WERI-Rb-1 (cell line): ENCODE data around the gene LRRC27.
A peak's percentile ranks its signal among the peaks of the same experiment; 100 is the strongest.

Experiments used
- DNase-seq: peaks from one replicate; pipeline ENCODE4 v3.0.0-alpha.2; 2020
- H3K27ac ChIP-seq: fragments of 250-450 bp; sonication (Bioruptor Pico); 2 replicates; pipeline ENCODE4 v1.5.1; 2020; ENCODE audit warnings: mild to moderate bottlenecking, moderate library complexity
- H3K27me3 ChIP-seq: fragments of 250-450 bp; sonication (Bioruptor Pico); 2 replicates; pipeline ENCODE4 v1.5.1; 2021; ENCODE audit warnings: mild to moderate bottlenecking, low read depth, moderate library complexity; ENCODE audit not compliant: insufficient read depth, severe bottlenecking
- H3K36me3 ChIP-seq: fragments of 250-450 bp; sonication (Bioruptor Pico); 2 replicates; pipeline ENCODE4 v1.5.1; 2020; ENCODE audit warnings: mild to moderate bottlenecking, moderate library complexity
- H3K4me3 ChIP-seq: 2 replicates; pipeline ENCODE4 v1.5.1; 2011; ENCODE audit warnings: low read depth, mild to moderate bottlenecking, control low read depth, low read length
- H3K9me3 ChIP-seq: fragments of 250-450 bp; sonication (Bioruptor Pico); 2 replicates; pipeline ENCODE4 v1.5.1; 2021; ENCODE audit warnings: mild to moderate bottlenecking, moderate library complexity; ENCODE audit not compliant: severe bottlenecking
- CTCF ChIP-seq: IDR thresholded peaks from 2 replicates; pipeline ENCODE4 v1.5.1; 2011; ENCODE audit warnings: low read depth, mild to moderate bottlenecking, control low read depth, inconsistent platforms, low read length

Gene LRRC27

GRCh38 chr10:132392811-132393694 lies 61.1 kb downstream of the LRRC27 start:
- no peaks in the 10 kb centered on the region for H3K9me3 ChIP-seq
- H3K36me3 ChIP-seq: no peaks in the 10 kb centered on the region
- no peak for TF ChIP-seq CTCF
- H3K4me3 ChIP-seq: no peak overlapping the region
- no peaks in the 10 kb centered on the region for H3K27me3 ChIP-seq
- no peak for DNase-seq
- H3K27ac ChIP-seq: peak overlapping the region; percentile 39; the same call in 1 of the 2 replicates

- H3K9me3 ChIP-seq: no peaks in the 10 kb centered on the region
- H3K36me3 ChIP-seq: peaks cover 5% of the 10 kb centered on the region; the same call in 1 of the 2 replicates
- no peak for DNase-seq
- H3K4me3 ChIP-seq: no peak overlapping the region
- TF ChIP-seq CTCF: no peak
- no peaks in the 10 kb centered on the region for H3K27me3 ChIP-seq
- no peak overlapping the region for H3K27ac ChIP-seq
These were observed 61.7 kb downstream of the LRRC27 start for GRCh38 chr10:132393695-132394181.

GRCh38 chr10:132394201-132394811 lies 62.3 kb downstream of the LRRC27 start:
- H3K9me3 ChIP-seq: no peaks in the 10 kb centered on the region

GRCh38 chr10:132394936-132395703 lies 63.1 kb downstream of the LRRC27 start:
- Histone ChIP-seq H3K36me3 (peaks cover 13% of the 10 kb centered on the region), H3K9me3 (no peaks in the 10 kb centered on the region), H3K27ac (peak overlapping the region; percentile 80; the same call in 1 of the 2 replicates), H3K4me3 (no peak overlapping the region), H3K27me3 (no peaks in the 10 kb centered on the region)
- no peak for DNase-seq
- no peak for TF ChIP-seq CTCF

More at GRCh38 chr10:132394201-132394811, 62.3 kb downstream of the LRRC27 start:
- DNase-seq: no peak
- peaks cover 7% of the 10 kb centered on the region for H3K36me3 ChIP-seq
- no peaks in the 10 kb centered on the region for H3K27me3 ChIP-seq
- no peak for TF ChIP-seq CTCF
- no peak overlapping the region for H3K4me3 ChIP-seq
- H3K27ac ChIP-seq: no peak overlapping the region

- peak; percentile 58 for DNase-seq
- no peaks in the 10 kb centered on the region for H3K27me3 ChIP-seq
- H3K9me3 ChIP-seq: no peaks in the 10 kb centered on the region
- H3K27ac ChIP-seq: peak overlapping the region; percentile 80
- peak overlapping the region; percentile 58 for H3K4me3 ChIP-seq
- H3K36me3 ChIP-seq: peaks cover 21% of the 10 kb centered on the region
- TF ChIP-seq CTCF: no peak
These were observed 63.9 kb downstream of the LRRC27 start for GRCh38 chr10:132395704-132396493.
